Esophagus squamous epithelium (tissue), 4 donors: ENCODE results near the gene INTS2.

Experiments used
- CTCF ChIP-seq, 6 experiments: fragments of 450-650 bp in 4 of 6; fragments of 200-600 bp in 2 of 6; sonication (generic) in 2 of 6; IDR thresholded peaks; one replicate each; pipeline ENCODE4 v1.5.1; 2016 to 2019; ENCODE audit warnings: antibody characterized with exemption in 6 of 6, mild to moderate bottlenecking in 4 of 6, moderate library complexity in 4 of 6
- POLR2A ChIP-seq, 4 donors: fragments of 450-650 bp; IDR thresholded peaks; one replicate each; pipeline ENCODE4 v1.6.1; 2017; ENCODE audit warnings: antibody characterized with exemption in 4 of 4, mild to moderate bottlenecking in 4 of 4, moderate library complexity in 3 of 4

- TF ChIP-seq CTCF (IDR thresholded peaks at IDR 0.05) (no peak), POLR2A (IDR thresholded peaks at IDR 0.05) (no peak)
These were observed 88.4 kb downstream of the INTS2 start for GRCh38 chr17:61839300-61839786.
